WTC11 (cell line): ENCODE measurements around the gene LSR. TPM values are rescaled to one million over a fixed set of nuclear protein-coding genes. Genes with fewer than 3 reads are reported as not detected.

Experiments
- ATAC-seq: fragments of 200-7000 bp; cut with Tn5 transposase; 2 replicates; pipeline ENCODE4 v1.10.0; 2021; ENCODE audit warnings: mild to moderate bottlenecking, moderate library complexity
- CTCF ChIA-PET: fragments of 300-600 bp; sonication (Branson Sonifier 250); formaldehyde crosslinking; loops from one replicate; lab custom pipeline; 2021; ENCODE audit warnings: antibody characterized with exemption; lab: Charles Lee
- POLR2A ChIA-PET: fragments of 350-600 bp; sonication (Branson Sonifier 250); formaldehyde crosslinking; loops from one replicate; lab custom pipeline; 2021; ENCODE audit warnings: antibody characterized with exemption; lab: Charles Lee
- DNase-seq: peaks from one replicate; pipeline ENCODE4 v3.0.0; 2021; ENCODE audit warnings: low spot score
- H3K27ac Mint-ChIP-seq: 2 replicates; pipeline ENCODE4 v1.8.0; 2021; ENCODE audit warnings: mixed read lengths
- H3K27me3 Mint-ChIP-seq: 2 replicates; pipeline ENCODE4 v1.8.0; 2021; ENCODE audit warnings: low read depth, mild to moderate bottlenecking, moderate library complexity, mixed read lengths
- H3K36me3 Mint-ChIP-seq: 2 replicates; pipeline ENCODE4 v1.8.0; 2021; ENCODE audit warnings: mixed read lengths
- H3K4me1 Mint-ChIP-seq: 2 replicates; pipeline ENCODE4 v1.8.0; 2022; ENCODE audit warnings: mixed read lengths
- H3K4me3 Mint-ChIP-seq: 2 replicates; pipeline ENCODE4 v1.8.0; 2021; ENCODE audit warnings: mild to moderate bottlenecking, moderate library complexity, mixed read lengths
- H3K9me3 Mint-ChIP-seq: 2 replicates; pipeline ENCODE4 v1.8.0; 2021; ENCODE audit warnings: mixed read lengths
- ATF1 ChIP-seq: sonication (generic); formaldehyde crosslinking; IDR thresholded peaks from 2 replicates; pipeline ENCODE4 v1.8.1; 2023; ENCODE audit warnings: mild to moderate bottlenecking, moderate library complexity, missing genetic modification reagents
- CREM ChIP-seq: sonication (generic); formaldehyde crosslinking; IDR thresholded peaks from 2 replicates; pipeline ENCODE4 v1.8.1; 2022; ENCODE audit warnings: mild to moderate bottlenecking, missing genetic modification reagents, moderate library complexity
- GTF2I ChIP-seq: fragments of 250-450 bp; sonication (Bioruptor Pico); conservative IDR thresholded peaks from 2 replicates; pipeline ENCODE4 v1.4.0; 2021; ENCODE audit warnings: mild to moderate bottlenecking
- MXD4 ChIP-seq: fragments of 250-450 bp; sonication (Bioruptor Pico); IDR thresholded peaks from 2 replicates; pipeline ENCODE4 v1.8.0; 2021; ENCODE audit warnings: mild to moderate bottlenecking, moderate library complexity, borderline replicate concordance
- OVOL2 ChIP-seq: fragments of 250-450 bp; sonication (Bioruptor Pico); IDR thresholded peaks from 2 replicates; pipeline ENCODE4 v1.9.0; 2021; ENCODE audit warnings: mild to moderate bottlenecking, borderline replicate concordance
- PRRX2 ChIP-seq: fragments of 250-450 bp; sonication (Bioruptor Pico); IDR thresholded peaks from 2 replicates; pipeline ENCODE4 v1.8.0; 2021; ENCODE audit warnings: mild to moderate bottlenecking
- RELA ChIP-seq: sonication (generic); formaldehyde crosslinking; IDR thresholded peaks from 2 replicates; pipeline ENCODE4 v1.8.1; 2022; ENCODE audit warnings: missing genetic modification reagents, mild to moderate bottlenecking, borderline replicate concordance
- RORB ChIP-seq: fragments of 250-450 bp; sonication (Bioruptor Pico); IDR thresholded peaks from 2 replicates; pipeline ENCODE4 v1.9.0; 2021; ENCODE audit warnings: mild to moderate bottlenecking
- TEAD4 ChIP-seq: sonication (generic); formaldehyde crosslinking; IDR thresholded peaks from 2 replicates; pipeline ENCODE4 v1.8.0; 2022; ENCODE audit warnings: mild to moderate bottlenecking, missing genetic modification reagents
- ZNF121 ChIP-seq: sonication (generic); formaldehyde crosslinking; IDR thresholded peaks from 2 replicates; pipeline ENCODE4 v1.8.0; 2023; ENCODE audit warnings: missing genetic modification reagents
- ZNF219 ChIP-seq: sonication (generic); formaldehyde crosslinking; IDR thresholded peaks from 2 replicates; pipeline ENCODE4 v1.8.0; 2023; ENCODE audit warnings: missing genetic modification reagents, mild to moderate bottlenecking, borderline replicate concordance
- total RNA-seq: library from RNA; stranded (reverse); gene quantifications from 3 replicates; pipeline ENCODE4 v1.2.3, GENCODE V29; 2021
- TF ChIP-seq, protein P1 (sequence below): fragments of 250-450 bp; sonication (Bioruptor Pico); IDR thresholded peaks from 2 replicates; pipeline ENCODE4 v1.9.0; 2021; ENCODE audit warnings: mild to moderate bottlenecking, borderline replicate concordance
- TF ChIP-seq, protein P2 (sequence below): sonication (generic); formaldehyde crosslinking; IDR thresholded peaks from 2 replicates; pipeline ENCODE4 v1.8.1; 2022; ENCODE audit warnings: low read depth, missing genetic modification reagents, borderline replicate concordance
- TF ChIP-seq, protein P3 (sequence below): sonication (generic); formaldehyde crosslinking; IDR thresholded peaks from 2 replicates; pipeline ENCODE4 v1.8.1; 2023; ENCODE audit warnings: mild to moderate bottlenecking, missing genetic modification reagents, moderate library complexity
- TF ChIP-seq, protein P4 (sequence below): sonication (generic); formaldehyde crosslinking; IDR thresholded peaks from 2 replicates; pipeline ENCODE4 v1.8.0; 2022; ENCODE audit warnings: mild to moderate bottlenecking, missing genetic modification reagents
- TF ChIP-seq, protein P5 (sequence below): sonication (generic); formaldehyde crosslinking; IDR thresholded peaks from 2 replicates; pipeline ENCODE4 v1.8.1; 2023; ENCODE audit warnings: mild to moderate bottlenecking, moderate library complexity, missing genetic modification reagents
- TF ChIP-seq, protein P6 (sequence below): sonication (generic); formaldehyde crosslinking; IDR thresholded peaks from 2 replicates; pipeline ENCODE4 v1.8.0; 2023; ENCODE audit warnings: mild to moderate bottlenecking, missing genetic modification reagents
- TF ChIP-seq, protein P7 (sequence below): sonication (generic); formaldehyde crosslinking; IDR thresholded peaks from 2 replicates; pipeline ENCODE4 v1.8.0; 2022; ENCODE audit warnings: mild to moderate bottlenecking, missing genetic modification reagents
- TF ChIP-seq, protein P8 (sequence below): fragments of 200-600 bp; IDR thresholded peaks from 2 replicates; pipeline ENCODE4 v1.8.0; 2022; ENCODE audit warnings: antibody characterized with exemption
- TF ChIP-seq, protein P9 (sequence below): sonication (generic); formaldehyde crosslinking; IDR thresholded peaks from 2 replicates; pipeline ENCODE4 v1.8.1; 2023; ENCODE audit warnings: mild to moderate bottlenecking, missing genetic modification reagents, moderate library complexity
- TF ChIP-seq, protein P10 (sequence below): fragments of 250-450 bp; sonication (Bioruptor Pico); IDR thresholded peaks from 2 replicates; pipeline ENCODE4 v1.9.0; 2021; ENCODE audit warnings: moderate library complexity, mild to moderate bottlenecking, inconsistent platforms, borderline replicate concordance

The LSR gene
- total RNA-seq, 1 experiment from 2014 or later = 130 TPM

DNA sequence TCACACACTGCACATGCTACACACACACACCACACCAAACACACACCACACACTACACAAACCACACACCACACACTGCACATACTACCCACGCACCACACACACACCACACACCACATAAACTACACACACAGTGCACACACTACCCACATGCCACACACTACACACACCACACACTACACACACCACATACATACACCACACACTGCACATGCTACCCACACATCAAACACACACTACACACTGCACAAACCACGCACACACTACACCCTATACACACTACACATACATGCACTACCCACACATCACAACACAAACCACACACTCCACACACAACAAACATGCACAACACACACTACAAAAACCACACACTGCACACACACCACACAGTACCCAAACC is 49.1 kb downstream of the LSR start (continued):
- TF ChIP-seq RORB (CRISPR knock-in tag) (no peak), RELA (CRISPR knock-in tag) (no peak), ZNF219 (CRISPR knock-in tag) (no peak), PRRX2 (CRISPR knock-in tag) (no peak)
- TF ChIP-seq, protein P1, sequence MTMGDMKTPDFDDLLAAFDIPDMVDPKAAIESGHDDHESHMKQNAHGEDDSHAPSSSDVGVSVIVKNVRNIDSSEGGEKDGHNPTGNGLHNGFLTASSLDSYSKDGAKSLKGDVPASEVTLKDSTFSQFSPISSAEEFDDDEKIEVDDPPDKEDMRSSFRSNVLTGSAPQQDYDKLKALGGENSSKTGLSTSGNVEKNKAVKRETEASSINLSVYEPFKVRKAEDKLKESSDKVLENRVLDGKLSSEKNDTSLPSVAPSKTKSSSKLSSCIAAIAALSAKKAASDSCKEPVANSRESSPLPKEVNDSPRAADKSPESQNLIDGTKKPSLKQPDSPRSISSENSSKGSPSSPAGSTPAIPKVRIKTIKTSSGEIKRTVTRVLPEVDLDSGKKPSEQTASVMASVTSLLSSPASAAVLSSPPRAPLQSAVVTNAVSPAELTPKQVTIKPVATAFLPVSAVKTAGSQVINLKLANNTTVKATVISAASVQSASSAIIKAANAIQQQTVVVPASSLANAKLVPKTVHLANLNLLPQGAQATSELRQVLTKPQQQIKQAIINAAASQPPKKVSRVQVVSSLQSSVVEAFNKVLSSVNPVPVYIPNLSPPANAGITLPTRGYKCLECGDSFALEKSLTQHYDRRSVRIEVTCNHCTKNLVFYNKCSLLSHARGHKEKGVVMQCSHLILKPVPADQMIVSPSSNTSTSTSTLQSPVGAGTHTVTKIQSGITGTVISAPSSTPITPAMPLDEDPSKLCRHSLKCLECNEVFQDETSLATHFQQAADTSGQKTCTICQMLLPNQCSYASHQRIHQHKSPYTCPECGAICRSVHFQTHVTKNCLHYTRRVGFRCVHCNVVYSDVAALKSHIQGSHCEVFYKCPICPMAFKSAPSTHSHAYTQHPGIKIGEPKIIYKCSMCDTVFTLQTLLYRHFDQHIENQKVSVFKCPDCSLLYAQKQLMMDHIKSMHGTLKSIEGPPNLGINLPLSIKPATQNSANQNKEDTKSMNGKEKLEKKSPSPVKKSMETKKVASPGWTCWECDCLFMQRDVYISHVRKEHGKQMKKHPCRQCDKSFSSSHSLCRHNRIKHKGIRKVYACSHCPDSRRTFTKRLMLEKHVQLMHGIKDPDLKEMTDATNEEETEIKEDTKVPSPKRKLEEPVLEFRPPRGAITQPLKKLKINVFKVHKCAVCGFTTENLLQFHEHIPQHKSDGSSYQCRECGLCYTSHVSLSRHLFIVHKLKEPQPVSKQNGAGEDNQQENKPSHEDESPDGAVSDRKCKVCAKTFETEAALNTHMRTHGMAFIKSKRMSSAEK (CRISPR knock-in tag) = no peak
- TF ChIP-seq, protein P2, sequence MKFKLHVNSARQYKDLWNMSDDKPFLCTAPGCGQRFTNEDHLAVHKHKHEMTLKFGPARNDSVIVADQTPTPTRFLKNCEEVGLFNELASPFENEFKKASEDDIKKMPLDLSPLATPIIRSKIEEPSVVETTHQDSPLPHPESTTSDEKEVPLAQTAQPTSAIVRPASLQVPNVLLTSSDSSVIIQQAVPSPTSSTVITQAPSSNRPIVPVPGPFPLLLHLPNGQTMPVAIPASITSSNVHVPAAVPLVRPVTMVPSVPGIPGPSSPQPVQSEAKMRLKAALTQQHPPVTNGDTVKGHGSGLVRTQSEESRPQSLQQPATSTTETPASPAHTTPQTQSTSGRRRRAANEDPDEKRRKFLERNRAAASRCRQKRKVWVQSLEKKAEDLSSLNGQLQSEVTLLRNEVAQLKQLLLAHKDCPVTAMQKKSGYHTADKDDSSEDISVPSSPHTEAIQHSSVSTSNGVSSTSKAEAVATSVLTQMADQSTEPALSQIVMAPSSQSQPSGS (CRISPR knock-in tag) = no peak
- TF ChIP-seq, protein P3, sequence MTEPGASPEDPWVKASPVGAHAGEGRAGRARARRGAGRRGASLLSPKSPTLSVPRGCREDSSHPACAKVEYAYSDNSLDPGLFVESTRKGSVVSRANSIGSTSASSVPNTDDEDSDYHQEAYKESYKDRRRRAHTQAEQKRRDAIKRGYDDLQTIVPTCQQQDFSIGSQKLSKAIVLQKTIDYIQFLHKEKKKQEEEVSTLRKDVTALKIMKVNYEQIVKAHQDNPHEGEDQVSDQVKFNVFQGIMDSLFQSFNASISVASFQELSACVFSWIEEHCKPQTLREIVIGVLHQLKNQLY = no peak

DNA sequence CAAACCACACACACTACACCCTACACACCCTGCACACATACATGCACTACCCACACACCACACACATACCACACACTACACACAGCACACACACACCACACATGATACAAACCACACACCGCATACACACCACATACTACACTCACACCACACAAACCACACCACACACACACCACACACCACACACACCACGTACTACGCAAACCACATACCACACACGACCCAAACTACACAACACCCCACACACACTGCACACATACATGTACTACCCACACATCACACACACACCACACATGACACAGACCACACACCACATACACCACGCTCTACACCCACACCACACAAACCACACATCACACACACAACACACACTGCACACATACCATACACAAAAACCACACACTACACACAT is 49.8 kb downstream of the LSR start:
- no peak overlapping the region for H3K4me3 Mint-ChIP-seq
- H3K9me3 Mint-ChIP-seq = no peaks in the 10 kb centered on the region; the same call in 1 of the 2 replicates
- ATAC-seq (no peak), DNase-seq (no peak)
- H3K27me3 Mint-ChIP-seq = no peaks in the 10 kb centered on the region; the same call in 1 of the 2 replicates
- ChIA-PET POLR2A (no interaction called here), CTCF (no interaction called here)
- H3K4me1 Mint-ChIP-seq = peaks cover 8% of the 10 kb centered on the region
- no peak overlapping the region for H3K27ac Mint-ChIP-seq
- H3K36me3 Mint-ChIP-seq = no peaks in the 10 kb centered on the region
- TF ChIP-seq, protein P4, sequence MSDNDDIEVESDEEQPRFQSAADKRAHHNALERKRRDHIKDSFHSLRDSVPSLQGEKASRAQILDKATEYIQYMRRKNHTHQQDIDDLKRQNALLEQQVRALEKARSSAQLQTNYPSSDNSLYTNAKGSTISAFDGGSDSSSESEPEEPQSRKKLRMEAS (CRISPR knock-in tag) = no peak
- TF ChIP-seq, protein P5, sequence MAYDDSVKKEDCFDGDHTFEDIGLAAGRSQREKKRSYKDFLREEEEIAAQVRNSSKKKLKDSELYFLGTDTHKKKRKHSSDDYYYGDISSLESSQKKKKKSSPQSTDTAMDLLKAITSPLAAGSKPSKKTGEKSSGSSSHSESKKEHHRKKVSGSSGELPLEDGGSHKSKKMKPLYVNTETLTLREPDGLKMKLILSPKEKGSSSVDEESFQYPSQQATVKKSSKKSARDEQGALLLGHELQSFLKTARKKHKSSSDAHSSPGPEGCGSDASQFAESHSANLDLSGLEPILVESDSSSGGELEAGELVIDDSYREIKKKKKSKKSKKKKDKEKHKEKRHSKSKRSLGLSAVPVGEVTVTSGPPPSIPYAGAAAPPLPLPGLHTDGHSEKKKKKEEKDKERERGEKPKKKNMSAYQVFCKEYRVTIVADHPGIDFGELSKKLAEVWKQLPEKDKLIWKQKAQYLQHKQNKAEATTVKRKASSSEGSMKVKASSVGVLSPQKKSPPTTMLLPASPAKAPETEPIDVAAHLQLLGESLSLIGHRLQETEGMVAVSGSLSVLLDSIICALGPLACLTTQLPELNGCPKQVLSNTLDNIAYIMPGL (CRISPR knock-in tag) = no peak
- TF ChIP-seq ZNF121 (CRISPR knock-in tag) (no peak), ZNF219 (CRISPR knock-in tag) (no peak), ATF1 (no peak), CREM (no peak), TEAD4 (CRISPR knock-in tag) (no peak), GTF2I (CRISPR knock-in tag) (no peak), RELA (CRISPR knock-in tag) (no peak), OVOL2 (CRISPR knock-in tag) (no peak), MXD4 (CRISPR knock-in tag) (no peak)
- TF ChIP-seq, protein P6, sequence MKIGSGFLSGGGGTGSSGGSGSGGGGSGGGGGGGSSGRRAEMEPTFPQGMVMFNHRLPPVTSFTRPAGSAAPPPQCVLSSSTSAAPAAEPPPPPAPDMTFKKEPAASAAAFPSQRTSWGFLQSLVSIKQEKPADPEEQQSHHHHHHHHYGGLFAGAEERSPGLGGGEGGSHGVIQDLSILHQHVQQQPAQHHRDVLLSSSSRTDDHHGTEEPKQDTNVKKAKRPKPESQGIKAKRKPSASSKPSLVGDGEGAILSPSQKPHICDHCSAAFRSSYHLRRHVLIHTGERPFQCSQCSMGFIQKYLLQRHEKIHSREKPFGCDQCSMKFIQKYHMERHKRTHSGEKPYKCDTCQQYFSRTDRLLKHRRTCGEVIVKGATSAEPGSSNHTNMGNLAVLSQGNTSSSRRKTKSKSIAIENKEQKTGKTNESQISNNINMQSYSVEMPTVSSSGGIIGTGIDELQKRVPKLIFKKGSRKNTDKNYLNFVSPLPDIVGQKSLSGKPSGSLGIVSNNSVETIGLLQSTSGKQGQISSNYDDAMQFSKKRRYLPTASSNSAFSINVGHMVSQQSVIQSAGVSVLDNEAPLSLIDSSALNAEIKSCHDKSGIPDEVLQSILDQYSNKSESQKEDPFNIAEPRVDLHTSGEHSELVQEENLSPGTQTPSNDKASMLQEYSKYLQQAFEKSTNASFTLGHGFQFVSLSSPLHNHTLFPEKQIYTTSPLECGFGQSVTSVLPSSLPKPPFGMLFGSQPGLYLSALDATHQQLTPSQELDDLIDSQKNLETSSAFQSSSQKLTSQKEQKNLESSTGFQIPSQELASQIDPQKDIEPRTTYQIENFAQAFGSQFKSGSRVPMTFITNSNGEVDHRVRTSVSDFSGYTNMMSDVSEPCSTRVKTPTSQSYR (CRISPR knock-in tag) = no peak
- TF ChIP-seq, protein P7, sequence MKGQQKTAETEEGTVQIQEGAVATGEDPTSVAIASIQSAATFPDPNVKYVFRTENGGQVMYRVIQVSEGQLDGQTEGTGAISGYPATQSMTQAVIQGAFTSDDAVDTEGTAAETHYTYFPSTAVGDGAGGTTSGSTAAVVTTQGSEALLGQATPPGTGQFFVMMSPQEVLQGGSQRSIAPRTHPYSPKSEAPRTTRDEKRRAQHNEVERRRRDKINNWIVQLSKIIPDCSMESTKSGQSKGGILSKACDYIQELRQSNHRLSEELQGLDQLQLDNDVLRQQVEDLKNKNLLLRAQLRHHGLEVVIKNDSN (CRISPR knock-in tag) = no peak
- TF ChIP-seq, protein P8, sequence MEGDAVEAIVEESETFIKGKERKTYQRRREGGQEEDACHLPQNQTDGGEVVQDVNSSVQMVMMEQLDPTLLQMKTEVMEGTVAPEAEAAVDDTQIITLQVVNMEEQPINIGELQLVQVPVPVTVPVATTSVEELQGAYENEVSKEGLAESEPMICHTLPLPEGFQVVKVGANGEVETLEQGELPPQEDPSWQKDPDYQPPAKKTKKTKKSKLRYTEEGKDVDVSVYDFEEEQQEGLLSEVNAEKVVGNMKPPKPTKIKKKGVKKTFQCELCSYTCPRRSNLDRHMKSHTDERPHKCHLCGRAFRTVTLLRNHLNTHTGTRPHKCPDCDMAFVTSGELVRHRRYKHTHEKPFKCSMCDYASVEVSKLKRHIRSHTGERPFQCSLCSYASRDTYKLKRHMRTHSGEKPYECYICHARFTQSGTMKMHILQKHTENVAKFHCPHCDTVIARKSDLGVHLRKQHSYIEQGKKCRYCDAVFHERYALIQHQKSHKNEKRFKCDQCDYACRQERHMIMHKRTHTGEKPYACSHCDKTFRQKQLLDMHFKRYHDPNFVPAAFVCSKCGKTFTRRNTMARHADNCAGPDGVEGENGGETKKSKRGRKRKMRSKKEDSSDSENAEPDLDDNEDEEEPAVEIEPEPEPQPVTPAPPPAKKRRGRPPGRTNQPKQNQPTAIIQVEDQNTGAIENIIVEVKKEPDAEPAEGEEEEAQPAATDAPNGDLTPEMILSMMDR = no peak
- TF ChIP-seq, protein P9, sequence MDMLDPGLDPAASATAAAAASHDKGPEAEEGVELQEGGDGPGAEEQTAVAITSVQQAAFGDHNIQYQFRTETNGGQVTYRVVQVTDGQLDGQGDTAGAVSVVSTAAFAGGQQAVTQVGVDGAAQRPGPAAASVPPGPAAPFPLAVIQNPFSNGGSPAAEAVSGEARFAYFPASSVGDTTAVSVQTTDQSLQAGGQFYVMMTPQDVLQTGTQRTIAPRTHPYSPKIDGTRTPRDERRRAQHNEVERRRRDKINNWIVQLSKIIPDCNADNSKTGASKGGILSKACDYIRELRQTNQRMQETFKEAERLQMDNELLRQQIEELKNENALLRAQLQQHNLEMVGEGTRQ (CRISPR knock-in tag) = no peak
- TF ChIP-seq, protein P10, sequence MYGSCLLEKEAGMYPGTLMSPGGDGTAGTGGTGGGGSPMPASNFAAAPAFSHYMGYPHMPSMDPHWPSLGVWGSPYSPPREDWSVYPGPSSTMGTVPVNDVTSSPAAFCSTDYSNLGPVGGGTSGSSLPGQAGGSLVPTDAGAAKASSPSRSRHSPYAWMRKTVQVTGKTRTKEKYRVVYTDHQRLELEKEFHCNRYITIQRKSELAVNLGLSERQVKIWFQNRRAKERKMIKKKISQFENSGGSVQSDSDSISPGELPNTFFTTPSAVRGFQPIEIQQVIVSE (CRISPR knock-in tag) = no peak
